PC-9 (cell line): ENCODE results near the gene ASPDH.

Experiments used
- CTCF ChIP-seq: fragments of 200-600 bp; sonication (generic); conservative IDR thresholded peaks from 2 replicates; pipeline ENCODE4 v1.6.1; 2017; ENCODE audit warnings: mixed run types, antibody characterized with exemption, mild to moderate bottlenecking, moderate library complexity
- EZH2 ChIP-seq: fragments of 200-600 bp; sonication (generic); IDR thresholded peaks from 2 replicates; pipeline ENCODE4 v1.8.0; 2017; ENCODE audit warnings: antibody characterized with exemption, low read depth

GRCh38 chr19:50475736-50476223 is 37.9 kb downstream of the ASPDH start:
- TF ChIP-seq EZH2 (no peak), CTCF (no peak)
